ENCODE results near the gene SLC43A2. TPM values are rescaled to one million over a fixed set of nuclear protein-coding genes. Genes with fewer than 3 reads are reported as not detected.

SLC43A2 gene
- total and polyA plus RNA-seq, 4 donors: 27.0 to 125 (median 68.6) TPM

DNA sequence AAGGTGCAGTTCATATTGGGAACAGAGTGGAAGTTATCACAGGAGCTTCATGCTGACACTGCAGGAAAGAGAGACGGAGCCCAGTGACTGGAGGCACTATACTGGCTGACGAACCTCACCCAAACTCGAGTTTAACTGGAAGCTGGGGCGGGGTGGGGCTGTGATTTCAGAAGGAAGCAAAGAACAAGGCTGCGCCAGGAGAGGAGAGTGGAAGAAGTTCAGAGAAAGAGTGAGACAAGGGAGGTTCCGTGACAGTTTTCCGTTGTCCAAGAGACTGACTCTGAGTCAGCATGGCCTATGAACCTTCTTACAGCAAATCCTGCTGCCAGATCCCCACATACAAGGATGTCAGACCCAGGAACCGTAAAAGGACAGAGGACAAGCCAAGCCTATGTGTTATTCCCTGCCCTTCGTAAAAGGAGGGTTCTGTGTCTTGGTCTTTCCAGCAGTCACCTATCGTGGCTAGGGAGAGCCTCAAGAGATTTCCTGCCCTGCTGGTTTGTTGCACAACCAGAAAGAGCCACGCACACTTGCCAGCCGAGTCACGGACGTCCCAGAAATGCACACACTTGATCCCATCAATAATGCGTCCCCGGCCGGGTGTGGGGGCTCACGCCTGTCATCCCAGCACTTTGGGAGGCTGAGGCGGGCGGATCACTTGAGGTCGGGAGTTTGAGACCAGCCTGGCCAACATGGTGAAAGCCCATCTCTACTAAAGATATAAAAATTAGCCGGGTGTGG is 71.1 kb downstream of the SLC43A2 start:
- TF ChIP-seq, protein P1, sequence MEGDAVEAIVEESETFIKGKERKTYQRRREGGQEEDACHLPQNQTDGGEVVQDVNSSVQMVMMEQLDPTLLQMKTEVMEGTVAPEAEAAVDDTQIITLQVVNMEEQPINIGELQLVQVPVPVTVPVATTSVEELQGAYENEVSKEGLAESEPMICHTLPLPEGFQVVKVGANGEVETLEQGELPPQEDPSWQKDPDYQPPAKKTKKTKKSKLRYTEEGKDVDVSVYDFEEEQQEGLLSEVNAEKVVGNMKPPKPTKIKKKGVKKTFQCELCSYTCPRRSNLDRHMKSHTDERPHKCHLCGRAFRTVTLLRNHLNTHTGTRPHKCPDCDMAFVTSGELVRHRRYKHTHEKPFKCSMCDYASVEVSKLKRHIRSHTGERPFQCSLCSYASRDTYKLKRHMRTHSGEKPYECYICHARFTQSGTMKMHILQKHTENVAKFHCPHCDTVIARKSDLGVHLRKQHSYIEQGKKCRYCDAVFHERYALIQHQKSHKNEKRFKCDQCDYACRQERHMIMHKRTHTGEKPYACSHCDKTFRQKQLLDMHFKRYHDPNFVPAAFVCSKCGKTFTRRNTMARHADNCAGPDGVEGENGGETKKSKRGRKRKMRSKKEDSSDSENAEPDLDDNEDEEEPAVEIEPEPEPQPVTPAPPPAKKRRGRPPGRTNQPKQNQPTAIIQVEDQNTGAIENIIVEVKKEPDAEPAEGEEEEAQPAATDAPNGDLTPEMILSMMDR (IDR thresholded peaks at IDR 0.05; ENCODE audit: control extremely low read depth, extremely low read depth): no peak
- no peak for ATAC-seq (ENCODE audit: insufficient read depth, low FRiP score)
- Histone ChIP-seq H3K27me3 (ENCODE audit: control insufficient read depth in 3 of 3, insufficient read depth in 3 of 3, low read length in 2 of 3) (no peaks in the 10 kb centered on the region), H3K36me3 (ENCODE audit: control insufficient read depth in 4 of 4, insufficient read depth in 4 of 4, low read length in 4 of 4) (peaks cover 0 to 13% (median 4%) of the 10 kb centered on the region in 4 donors), H3K9me3 (ENCODE audit: control insufficient read depth in 4 of 4, insufficient read depth in 3 of 4, low read length in 3 of 4) (no peaks in the 10 kb centered on the region), H3K9ac (ENCODE audit: insufficient read depth in 1 of 2, low read length in 2 of 2) (no peak overlapping the region), H3K4me3 (no peak overlapping the region), H3K27ac (ENCODE audit: low read depth in 1 of 2, low read length in 1 of 2) (peak overlapping the region in 1 of 2 donors; percentile 65), H3K4me1 (ENCODE audit: control insufficient read depth in 5 of 5, insufficient read depth in 5 of 5, low read length in 5 of 5) (peaks cover 10 to 26% (median 24%) of the 10 kb centered on the region in 5 donors)
- DNase-seq: peak in 1 of 3 donors; percentile 6
- 72 to 79% methylated on average over 22 of the region's 22 CpGs for WGBS, 2 donors

DNA sequence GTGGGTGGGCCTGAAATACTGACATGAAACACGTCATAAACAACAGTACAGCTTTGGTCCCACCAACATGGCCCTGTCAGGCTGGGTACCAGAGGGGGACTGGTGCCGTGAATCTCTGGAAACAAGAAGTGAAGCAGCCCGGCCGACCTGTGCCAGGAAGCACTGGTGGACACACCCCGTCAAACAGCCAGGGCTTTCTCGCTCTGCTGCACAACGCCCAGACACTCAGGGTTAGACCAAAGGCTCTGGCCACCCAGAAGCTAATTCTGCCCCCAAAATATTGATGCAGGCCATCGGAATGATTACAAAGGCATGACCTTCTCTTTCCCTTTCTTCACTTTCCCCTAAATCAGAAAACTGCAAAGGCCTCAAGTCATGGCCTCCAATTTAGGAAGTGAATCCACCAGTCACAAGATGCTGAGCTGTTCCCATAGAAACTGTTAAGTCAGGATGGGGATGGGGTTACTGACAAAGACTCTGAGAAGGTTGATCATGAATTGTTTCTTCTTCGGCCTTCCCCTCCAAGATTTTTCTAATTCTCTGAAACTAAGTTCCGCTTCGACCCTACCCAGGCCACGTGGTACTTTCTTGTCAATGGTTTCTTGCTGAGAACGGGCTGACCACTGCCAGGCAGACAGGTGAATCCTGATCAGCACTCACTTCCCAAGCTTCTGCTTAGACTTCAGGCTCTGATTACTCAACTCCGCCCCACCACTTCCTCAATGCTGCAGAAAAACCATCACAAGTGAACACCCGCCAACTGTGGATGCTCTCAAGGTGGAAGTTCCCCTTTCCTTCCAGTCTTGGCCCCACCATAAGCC is 72.8 kb downstream of the SLC43A2 start:
- H3K4me1 ChIP-seq (ENCODE audit: control insufficient read depth in 5 of 5, insufficient read depth in 5 of 5, low read length in 5 of 5): peaks cover 6 to 20% (median 16%) of the 10 kb centered on the region in 5 donors
- no peaks in the 10 kb centered on the region for H3K9me3 ChIP-seq (ENCODE audit: control insufficient read depth in 4 of 4, insufficient read depth in 3 of 4, low read length in 3 of 4)
- no peak overlapping the region for H3K4me3 ChIP-seq
- peaks cover 6 to 22% (median 10%) of the 10 kb centered on the region in 4 donors for H3K36me3 ChIP-seq (ENCODE audit: control insufficient read depth in 4 of 4, insufficient read depth in 4 of 4, low read length in 4 of 4)
- ATAC-seq (ENCODE audit: insufficient read depth, low FRiP score) (no peak), DNase-seq (no peak)
- no peak overlapping the region for H3K9ac ChIP-seq (ENCODE audit: insufficient read depth in 1 of 2, low read length in 2 of 2)
- peak overlapping the region in 1 of 2 donors; percentile 17 for H3K27ac ChIP-seq (ENCODE audit: low read depth in 1 of 2, low read length in 1 of 2)
- TF ChIP-seq, protein P1 (IDR thresholded peaks at IDR 0.05; ENCODE audit: control extremely low read depth, extremely low read depth): no peak
- no peaks in the 10 kb centered on the region for H3K27me3 ChIP-seq (ENCODE audit: control insufficient read depth in 3 of 3, insufficient read depth in 3 of 3, low read length in 2 of 3)
- WGBS, 2 donors: 52 to 53% methylated on average over 15 of the region's 15 CpGs

DNA sequence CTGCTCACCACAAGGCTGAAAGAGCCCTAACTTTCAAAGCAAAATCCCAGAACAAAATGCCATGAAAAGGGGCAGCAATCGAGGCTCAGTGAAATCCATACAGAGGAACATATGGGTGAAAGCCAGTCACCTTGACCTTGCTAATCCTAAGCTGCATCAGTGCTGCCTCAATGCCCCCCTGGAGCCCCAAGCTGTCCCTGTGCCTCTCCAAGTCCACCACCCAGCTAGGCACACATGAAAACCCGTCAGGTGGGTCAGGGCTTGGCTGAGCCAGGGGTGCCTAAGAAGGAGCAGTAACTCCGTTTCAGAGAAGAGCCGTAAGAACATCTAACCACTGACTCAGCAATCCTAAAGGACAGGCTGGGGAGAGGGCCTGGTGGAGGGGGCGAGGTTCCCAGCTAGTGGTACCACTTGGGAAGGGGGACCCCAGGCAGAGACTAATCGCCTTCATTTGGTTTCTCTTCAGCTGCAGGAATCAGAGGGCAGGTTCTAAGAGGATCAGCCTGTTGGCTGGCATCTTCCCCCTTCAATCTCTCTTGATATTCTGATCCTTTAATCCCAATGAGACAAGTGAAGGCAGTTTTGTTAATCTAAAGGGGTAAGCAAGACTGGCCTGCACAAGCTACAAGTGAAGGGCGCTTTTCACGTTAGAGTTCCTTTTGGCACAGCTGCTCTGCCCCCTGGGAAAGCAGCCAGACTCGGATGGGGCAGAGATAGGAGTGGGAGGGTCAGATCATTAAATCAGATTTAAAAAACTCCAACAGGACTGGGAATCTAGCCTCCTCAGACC is 73.7 kb downstream of the SLC43A2 start:
- ATAC-seq (ENCODE audit: insufficient read depth, low FRiP score) (no peak), DNase-seq (no peak)
- 69 to 83% methylated on average over 9 of the region's 9 CpGs for WGBS, 2 donors
- Histone ChIP-seq H3K4me3 (no peak overlapping the region), H3K4me1 (ENCODE audit: control insufficient read depth in 5 of 5, insufficient read depth in 5 of 5, low read length in 5 of 5) (peaks cover 2 to 12% (median 10%) of the 10 kb centered on the region in 5 donors), H3K9me3 (ENCODE audit: control insufficient read depth in 4 of 4, insufficient read depth in 3 of 4, low read length in 3 of 4) (no peaks in the 10 kb centered on the region), H3K27ac (ENCODE audit: low read depth in 1 of 2, low read length in 1 of 2) (peak overlapping the region in 1 of 2 donors; percentile 8), H3K36me3 (ENCODE audit: control insufficient read depth in 4 of 4, insufficient read depth in 4 of 4, low read length in 4 of 4) (peaks cover 9 to 30% (median 14%) of the 10 kb centered on the region in 4 donors), H3K27me3 (ENCODE audit: control insufficient read depth in 3 of 3, insufficient read depth in 3 of 3, low read length in 2 of 3) (no peaks in the 10 kb centered on the region), H3K9ac (ENCODE audit: insufficient read depth in 1 of 2, low read length in 2 of 2) (peak overlapping the region in 1 of 2 donors; percentile 38)
- TF ChIP-seq, protein P1 (IDR thresholded peaks at IDR 0.05; ENCODE audit: control extremely low read depth, extremely low read depth): no peak
